AG04449 (cell line): Measurements from ENCODE around the gene PGRMC2.

ENCODE experiments used
- CTCF ChIA-PET: fragments of 350-600 bp; formaldehyde crosslinking; extraction: SDS; loops from one replicate; lab custom pipeline; 2021; ENCODE audit warnings: antibody characterized with exemption; lab: Yijun Ruan, JAX
- POLR2A ChIA-PET: fragments of 400-600, 350-600 bp; formaldehyde crosslinking; extraction: SDS; loops from one replicate; lab custom pipeline; 2020; ENCODE audit warnings: antibody characterized with exemption, inconsistent platforms; lab: Yijun Ruan, JAX
- DNase-seq: peaks from one replicate; pipeline ENCODE4 v3.0.0-alpha.2; 2010; ENCODE audit warnings: low read depth, low spot score
- H3K4me3 ChIP-seq: 2 replicates; pipeline ENCODE4 v1.5.1; 2011; ENCODE audit warnings: low read depth, mild to moderate bottlenecking, control low read depth, low read length
- CTCF ChIP-seq: IDR thresholded peaks from one replicate; pipeline ENCODE4 v1.5.1; 2011; ENCODE audit warnings: mild to moderate bottlenecking, moderate library complexity, low read length, control low read depth, inconsistent platforms; ENCODE audit not compliant: insufficient read depth; ENCODE audit errors: missing control alignments

Gene PGRMC2

GRCh38 chr4:128305942-128306341, 18.3 kb upstream of the PGRMC2 start:
- CTCF ChIA-PET = interaction anchor here (1.4 to 1.7 kb wide), 2 partner anchors 9 to 17 kb away, joined by 5 to 6 read pairs; no protein-coding TSS in a partner anchor
- no peak overlapping the region for H3K4me3 ChIP-seq
- DNase-seq = no peak
- no peak for TF ChIP-seq CTCF
- POLR2A ChIA-PET = interaction anchor here (0.7 kb wide), 1 partner anchor 8 kb away, joined by 3 read pairs; no protein-coding TSS in a partner anchor

- DNase-seq = no peak
- no peak overlapping the region for H3K4me3 ChIP-seq
- TF ChIP-seq CTCF = no peak
- POLR2A ChIA-PET = no interaction called here
- CTCF ChIA-PET = no interaction called here
Measured at GRCh38 chr4:128303986-128304385, 16.4 kb upstream of the PGRMC2 start.

- no peak for TF ChIP-seq CTCF
- no peak overlapping the region for H3K4me3 ChIP-seq
- POLR2A ChIA-PET = no interaction called here
- no peak for DNase-seq
- CTCF ChIA-PET = no interaction called here
Measured at GRCh38 chr4:128303405-128303785, 15.8 kb upstream of the PGRMC2 start.

- TF ChIP-seq CTCF = no peak
- ChIA-PET POLR2A (no interaction called here), CTCF (no interaction called here)
- no peak overlapping the region for H3K4me3 ChIP-seq
- DNase-seq = no peak
Measured at GRCh38 chr4:128301979-128302378, 14.4 kb upstream of the PGRMC2 start.

GRCh38 chr4:128299848-128300247, 12.2 kb upstream of the PGRMC2 start:
- POLR2A ChIA-PET = no interaction called here
- H3K4me3 ChIP-seq = no peak overlapping the region
- DNase-seq = no peak
- TF ChIP-seq CTCF = no peak
- CTCF ChIA-PET = no interaction called here

GRCh38 chr4:128298852-128299251, 11.2 kb upstream of the PGRMC2 start:
- CTCF ChIA-PET = no interaction called here
- POLR2A ChIA-PET = no interaction called here
- no peak for TF ChIP-seq CTCF
- no peak overlapping the region for H3K4me3 ChIP-seq
- DNase-seq = no peak
